Spleen (tissue), 11 donors: Measurements from ENCODE around the gene PVALEF. TPM values are rescaled to one million over a fixed set of nuclear protein-coding genes. Genes with fewer than 3 reads are reported as not detected.

Source experiments
- DNase-seq: peaks from one replicate; pipeline ENCODE4 v3.0.0-alpha.2; 2020
- H3K27ac ChIP-seq, 8 donors: fragments of 200-600 bp; sonication (generic) in 7 of 8; 1 replicate in 4 of 8; 2 replicates in 4 of 8; pipeline versions ENCODE4 v1.5.0 to v1.8.0; 2016 to 2021; ENCODE audit warnings: inconsistent platforms in 4 of 8, mild to moderate bottlenecking in 4 of 8, moderate library complexity in 1 of 8
- H3K27me3 ChIP-seq, 7 donors: fragments of 200-600 bp; sonication (generic) in 6 of 7; replicated peaks in 1 of 7; 1 replicate in 4 of 7; 2 replicates in 3 of 7; pipeline versions ENCODE4 v1.5.0 to v1.8.0; 2016 to 2021; ENCODE audit warnings: inconsistent platforms in 3 of 7, mild to moderate bottlenecking in 1 of 7
- H3K36me3 ChIP-seq, 6 donors: fragments of 200-600 bp; sonication (generic) in 5 of 6; 1 replicate in 4 of 6; 2 replicates in 2 of 6; pipeline versions ENCODE4 v1.5.0 to v1.8.0; 2016 to 2021; ENCODE audit warnings: inconsistent platforms in 2 of 6
- H3K4me1 ChIP-seq, 6 donors: fragments of 200-600 bp; sonication (generic) in 5 of 6; 1 replicate in 3 of 6; 2 replicates in 3 of 6; pipeline versions ENCODE4 v1.5.0 to v1.8.0; 2016 to 2021; ENCODE audit warnings: inconsistent platforms in 3 of 6
- H3K4me3 ChIP-seq, 8 donors: fragments of 200-600 bp; sonication (generic) in 7 of 8; 1 replicate in 4 of 8; 2 replicates in 4 of 8; pipeline versions ENCODE4 v1.5.0 to v1.8.0; 2016 to 2021; ENCODE audit warnings: inconsistent platforms in 4 of 8, mild to moderate bottlenecking in 4 of 8, moderate library complexity in 2 of 8
- H3K9me3 ChIP-seq, 8 donors: fragments of 200-600 bp; sonication (generic) in 7 of 8; 1 replicate in 4 of 8; 2 replicates in 4 of 8; pipeline versions ENCODE4 v1.5.0 to v1.8.0; 2016 to 2021; ENCODE audit warnings: inconsistent platforms in 4 of 8
- POLR2A ChIP-seq, 3 donors: fragments of 450-650 bp; IDR thresholded peaks; one replicate each; pipeline ENCODE4 v1.5.1; 2017; ENCODE audit warnings: antibody characterized with exemption in 3 of 3, mild to moderate bottlenecking in 1 of 3
- POLR2AphosphoS5 ChIP-seq, 3 donors: sonication (generic); formaldehyde crosslinking; IDR thresholded peaks; one replicate each; pipeline ENCODE4 v1.5.1; 2017; ENCODE audit warnings: antibody characterized with exemption in 3 of 3
- WGBS, 5 donors: extraction: QIAGEN DNeasy Blood & Tissue Kit in 3 of 5; methylation state at CpG; one replicate each; pipeline versions ENCODE4 v1.1.5 to v1.1.7; 2013 to 2018; 5-methylcytosine and 5-hydroxymethylcytosine counted together
- intact Hi-C: fragments of 100-400 bp; cut with DNase I; formaldehyde crosslinking; loops from one replicate; pipeline ENCODE4 v1.15.0; 2023; ENCODE audit warnings: low total_unique reads
- polyA plus RNA-seq, 3 donors: library from polyadenylated mRNA; stranded (reverse); fragments of 200-250 nt; gene quantifications; one replicate each; pipeline ENCODE4 v1.2.1, GENCODE V29; 2013
- total RNA-seq, 7 donors: library from RNA; depleted of rRNA in 3 of 7; stranded (reverse); fragments of >200 nt in 3 of 7; fragmentation: NEBNext Ultra II Directional in 4 of 7; extraction: Animal tissue kit (Norgen Biotek cat#: 25700) in 4 of 7; gene quantifications; one replicate each; pipeline versions ENCODE4 v1.1.0 to v1.2.1, GENCODE V29; 2016 to 2021
- TF ChIP-seq, protein P1 (sequence below), 11 experiments: fragments of 200-600 bp in 7 of 11; fragments of 450-650 bp in 4 of 11; sonication (generic) in 4 of 11; IDR thresholded peaks in 8 of 11; conservative IDR thresholded peaks in 3 of 11; 1 replicate in 7 of 11; 2 replicates in 4 of 11; pipeline versions ENCODE4 v1.4.0 to v1.8.0; 2016 to 2021; ENCODE audit warnings: antibody characterized with exemption in 11 of 11, inconsistent platforms in 4 of 11, mild to moderate bottlenecking in 1 of 11
- donor health status: healthy with polysubstance abuse.
- donor health status: DM: no; HTN: no; CAD: no; lungs with moderate emphysema.
- donor health status: DM: no; HTN: no; CAD: no.
- donor health status: Bipolar disorder and iron deficiency.
- donor health status: healthy.
- donor health status: DM: no; HTN: no; CAD: no.
- donor health status: DM: yes; HTN: yes; CAD: no.

PVALEF gene
- total and polyA plus RNA-seq, 10 donors = not detected

DNA sequence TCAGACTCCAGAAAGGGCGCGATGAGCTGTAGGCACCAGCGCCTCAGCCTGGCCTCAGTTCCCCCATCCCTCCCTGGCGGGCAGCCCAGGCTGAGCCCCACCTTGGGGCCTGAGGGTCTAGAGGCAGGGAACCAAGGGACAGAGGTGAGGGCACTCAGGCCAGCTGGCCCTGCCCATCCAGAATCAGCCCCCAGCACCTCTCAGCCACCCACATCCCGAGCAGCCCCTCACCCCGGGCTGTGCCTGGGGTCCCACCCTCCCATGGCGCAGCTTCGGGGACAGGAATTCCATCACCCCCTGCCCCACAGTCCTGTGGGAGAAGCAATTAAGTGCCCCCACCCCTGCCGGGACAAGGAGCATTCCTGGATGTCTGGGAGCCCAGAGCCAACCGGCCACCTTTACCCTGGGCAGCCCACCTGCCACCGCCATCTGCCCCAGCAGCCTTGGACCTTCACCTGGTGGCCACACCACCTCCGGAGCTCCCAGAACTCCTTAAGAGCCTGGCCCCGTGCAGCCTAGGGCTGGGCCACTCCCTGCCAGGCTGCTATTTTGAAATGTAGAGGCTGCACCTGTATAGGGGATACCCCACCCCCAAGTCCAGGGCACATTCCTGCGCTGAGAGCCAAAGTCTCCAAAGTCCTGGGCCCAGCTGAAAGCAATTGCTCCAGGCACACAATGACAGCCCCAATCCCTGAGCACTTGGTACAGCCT lies 33.7 kb upstream of the PVALEF start:
- H3K27ac ChIP-seq = no peak overlapping the region

GRCh38 chr17:81132197-81132540 lies 33.1 kb upstream of the PVALEF start:
- H3K4me3 ChIP-seq = no peak overlapping the region
- H3K27me3 ChIP-seq = no peaks in the 10 kb centered on the region
- no peaks in the 10 kb centered on the region for H3K9me3 ChIP-seq
- intact Hi-C loops = no loop called here
- peaks cover 0 to 42% (median 0%) of the 10 kb centered on the region in 6 donors for H3K36me3 ChIP-seq
- no peak for TF ChIP-seq POLR2A (IDR thresholded peaks at IDR 0.05)
- TF ChIP-seq, protein P1, sequence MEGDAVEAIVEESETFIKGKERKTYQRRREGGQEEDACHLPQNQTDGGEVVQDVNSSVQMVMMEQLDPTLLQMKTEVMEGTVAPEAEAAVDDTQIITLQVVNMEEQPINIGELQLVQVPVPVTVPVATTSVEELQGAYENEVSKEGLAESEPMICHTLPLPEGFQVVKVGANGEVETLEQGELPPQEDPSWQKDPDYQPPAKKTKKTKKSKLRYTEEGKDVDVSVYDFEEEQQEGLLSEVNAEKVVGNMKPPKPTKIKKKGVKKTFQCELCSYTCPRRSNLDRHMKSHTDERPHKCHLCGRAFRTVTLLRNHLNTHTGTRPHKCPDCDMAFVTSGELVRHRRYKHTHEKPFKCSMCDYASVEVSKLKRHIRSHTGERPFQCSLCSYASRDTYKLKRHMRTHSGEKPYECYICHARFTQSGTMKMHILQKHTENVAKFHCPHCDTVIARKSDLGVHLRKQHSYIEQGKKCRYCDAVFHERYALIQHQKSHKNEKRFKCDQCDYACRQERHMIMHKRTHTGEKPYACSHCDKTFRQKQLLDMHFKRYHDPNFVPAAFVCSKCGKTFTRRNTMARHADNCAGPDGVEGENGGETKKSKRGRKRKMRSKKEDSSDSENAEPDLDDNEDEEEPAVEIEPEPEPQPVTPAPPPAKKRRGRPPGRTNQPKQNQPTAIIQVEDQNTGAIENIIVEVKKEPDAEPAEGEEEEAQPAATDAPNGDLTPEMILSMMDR (IDR thresholded peaks at IDR 0.05 in 8 of 11, conservative IDR thresholded peaks at IDR 0.05 in 3 of 11) = no peak
- no peak for TF ChIP-seq POLR2AphosphoS5 (IDR thresholded peaks at IDR 0.05)
- H3K27ac ChIP-seq = no peak overlapping the region
- peaks cover 0 to 28% (median 8%) of the 10 kb centered on the region in 6 donors for H3K4me1 ChIP-seq
- DNase-seq = no peak
- WGBS, 5 donors = 74 to 92% (median 83%) methylated on average over 3 to 11 of the region's 11 CpGs

More for the DNA sequence above, 33.7 kb upstream of the PVALEF start:
- Histone ChIP-seq H3K4me1 (peaks cover 0 to 28% (median 8%) of the 10 kb centered on the region in 6 donors), H3K4me3 (no peak overlapping the region), H3K27me3 (no peaks in the 10 kb centered on the region), H3K36me3 (peaks cover 0 to 47% (median 0%) of the 10 kb centered on the region in 6 donors), H3K9me3 (no peaks in the 10 kb centered on the region)
- DNase-seq = no peak
- WGBS, 5 donors = 89 to 95% (median 93%) methylated on average over 8 to 14 of the region's 14 CpGs
- TF ChIP-seq POLR2AphosphoS5 (IDR thresholded peaks at IDR 0.05) = no peak
- no peak for TF ChIP-seq POLR2A (IDR thresholded peaks at IDR 0.05)
- TF ChIP-seq, protein P1 (IDR thresholded peaks at IDR 0.05 in 8 of 11, conservative IDR thresholded peaks at IDR 0.05 in 3 of 11) = no peak
- intact Hi-C loops = no loop called here

DNA sequence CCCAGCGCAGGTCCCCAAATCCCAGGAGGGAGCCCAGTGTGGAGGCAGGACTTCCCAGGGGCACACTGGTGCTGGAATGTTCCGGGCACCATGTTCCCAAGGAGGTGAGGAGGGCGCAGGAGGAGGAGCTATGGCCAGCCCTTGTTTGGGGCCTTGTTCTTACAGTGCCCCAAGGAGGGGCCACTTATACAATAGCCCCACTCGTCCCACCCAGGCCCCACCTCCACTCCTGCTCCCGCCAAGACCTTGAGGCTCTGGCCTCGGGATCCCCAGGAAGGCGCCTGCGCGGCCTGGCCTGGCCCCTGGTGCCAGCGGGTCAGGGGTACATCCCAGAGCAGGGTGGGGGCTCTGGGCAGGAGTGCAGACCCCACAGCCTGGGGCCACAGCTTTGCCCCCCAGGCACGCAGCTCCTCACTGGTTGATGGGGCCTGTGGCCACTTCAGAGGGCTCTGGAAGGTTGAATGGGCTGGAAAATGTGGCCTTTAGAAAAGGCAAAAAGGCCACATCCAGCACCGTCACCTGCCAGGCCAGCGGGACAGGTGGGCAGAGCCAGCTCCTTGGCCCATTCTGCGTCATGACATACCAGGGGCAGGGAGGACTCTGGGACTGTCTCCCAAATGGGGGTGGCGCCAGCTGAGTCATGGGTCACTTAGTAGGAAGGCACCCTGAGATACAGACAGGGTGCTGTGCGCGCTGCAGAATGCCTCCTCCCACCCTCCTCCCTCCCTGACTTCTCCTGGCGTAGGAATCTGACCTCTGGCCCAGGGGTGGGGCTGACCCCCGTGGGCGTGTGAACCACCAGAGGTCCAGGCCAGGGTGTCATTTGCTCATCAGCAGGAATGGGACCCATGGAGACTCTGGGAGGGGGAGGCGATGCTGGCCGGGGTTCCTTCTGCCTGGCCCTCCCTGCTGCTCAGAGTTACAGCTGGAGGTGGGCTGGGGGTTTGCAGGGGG lies 32.3 kb upstream of the PVALEF start:
- H3K27ac ChIP-seq = no peak overlapping the region
- H3K27me3 ChIP-seq = no peaks in the 10 kb centered on the region
- intact Hi-C loops = no loop called here
- no peak for DNase-seq
- peaks cover 0 to 28% (median 8%) of the 10 kb centered on the region in 6 donors for H3K4me1 ChIP-seq
- TF ChIP-seq, protein P1 (IDR thresholded peaks at IDR 0.05 in 8 of 11, conservative IDR thresholded peaks at IDR 0.05 in 3 of 11) = no peak
- TF ChIP-seq POLR2AphosphoS5 (IDR thresholded peaks at IDR 0.05) = peak in 1 of 3 donors; percentile 32
- TF ChIP-seq POLR2A (IDR thresholded peaks at IDR 0.05) = no peak
- no peaks in the 10 kb centered on the region for H3K9me3 ChIP-seq
- WGBS, 5 donors = 64 to 90% (median 83%) methylated on average over 5 to 22 of the region's 22 CpGs
- peaks cover 0 to 34% (median 0%) of the 10 kb centered on the region in 6 donors for H3K36me3 ChIP-seq
- no peak overlapping the region for H3K4me3 ChIP-seq
